ENCODE data around the gene PRODH2.
"Not testable (repeated sequence)": the region's sequence is repeated elsewhere in the genome, so short reads cannot be mapped to it uniquely, and the experiment has no call there.

PRODH2 gene

DNA sequence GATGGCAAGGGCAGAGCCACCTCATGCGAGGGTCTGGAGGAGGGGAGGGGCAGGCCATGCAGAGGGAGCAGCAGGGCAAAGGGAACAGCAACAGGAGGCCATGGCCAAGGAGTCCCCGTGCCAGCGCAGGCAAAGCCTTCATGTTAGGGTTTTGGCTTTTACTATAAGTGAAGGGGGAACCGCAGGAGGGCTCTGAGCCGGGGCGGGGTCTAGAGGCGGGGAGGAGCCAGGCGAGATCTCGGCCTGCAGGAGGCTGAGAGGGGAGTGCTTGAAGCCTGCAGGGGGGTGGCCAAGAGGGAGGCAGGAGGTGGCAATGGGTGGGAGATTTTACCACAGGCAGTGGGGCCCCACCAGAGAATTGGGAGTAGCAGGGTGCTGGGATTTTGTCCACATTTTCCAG is 31.0 kb downstream of the PRODH2 start:
- DNase-seq (ENCODE audit: low read depth in 2 of 2): no peak

DNA sequence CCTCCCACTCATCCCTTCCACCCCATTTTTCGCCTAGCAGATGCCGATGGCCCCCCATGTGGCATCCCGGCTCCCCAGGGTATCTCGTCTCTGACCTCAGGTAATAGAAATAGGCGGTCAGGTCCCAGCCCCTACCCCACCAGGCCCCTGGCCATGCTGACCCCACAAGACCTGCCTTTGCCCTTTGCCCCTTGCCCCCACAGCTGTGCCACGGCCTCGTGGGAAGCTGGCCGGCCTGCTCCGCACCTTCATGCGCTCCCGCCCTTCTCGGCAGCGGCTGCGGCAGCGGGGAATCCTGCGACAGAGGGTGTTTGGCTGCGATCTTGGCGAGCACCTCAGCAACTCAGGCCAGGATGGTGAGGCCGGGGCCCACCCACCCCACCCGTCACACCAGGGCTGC is 31.9 kb downstream of the PRODH2 start:
- no peak for DNase-seq (ENCODE audit: low read depth in 2 of 2)

DNA sequence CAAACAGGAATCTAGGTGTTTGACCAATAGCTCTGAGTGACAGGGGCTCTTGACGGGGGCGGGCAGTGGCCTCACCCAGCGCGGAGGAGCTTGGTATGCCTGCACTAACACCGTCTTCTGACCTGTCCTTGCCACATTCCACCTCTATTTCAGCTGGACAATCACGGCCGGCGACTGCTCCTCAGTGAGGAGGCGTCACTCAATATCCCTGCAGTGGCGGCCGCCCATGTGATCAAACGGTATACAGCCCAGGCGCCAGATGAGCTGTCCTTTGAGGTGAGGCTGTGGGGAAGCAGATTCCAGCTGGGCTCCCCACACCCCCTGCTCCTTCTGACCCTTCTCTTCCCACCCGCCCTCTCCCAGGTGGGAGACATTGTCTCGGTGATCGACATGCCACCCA is 32.6 kb downstream of the PRODH2 start:
- DNase-seq (ENCODE audit: low read depth in 2 of 2): no peak

DNA sequence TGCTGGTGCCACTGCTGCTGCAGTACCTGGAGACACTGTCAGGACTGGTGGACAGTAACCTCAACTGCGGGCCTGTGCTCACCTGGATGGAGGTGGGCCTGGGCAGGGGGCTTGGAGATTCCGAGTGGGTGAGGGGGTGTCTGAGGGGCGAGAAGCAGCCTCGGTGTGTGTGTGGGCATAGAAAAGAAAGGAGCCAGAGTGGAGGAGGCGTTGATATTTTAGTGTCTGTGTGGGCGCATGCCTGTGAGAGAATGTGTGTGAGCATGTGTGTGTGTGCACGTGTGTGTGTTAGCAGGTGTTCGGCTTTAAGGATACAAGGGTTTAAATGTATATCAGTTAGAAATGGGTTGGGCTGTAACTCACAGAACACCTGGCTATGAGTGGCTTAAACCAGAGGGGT is 33.6 kb downstream of the PRODH2 start:
- no peak for DNase-seq (ENCODE audit: low read depth in 2 of 2)

DNA sequence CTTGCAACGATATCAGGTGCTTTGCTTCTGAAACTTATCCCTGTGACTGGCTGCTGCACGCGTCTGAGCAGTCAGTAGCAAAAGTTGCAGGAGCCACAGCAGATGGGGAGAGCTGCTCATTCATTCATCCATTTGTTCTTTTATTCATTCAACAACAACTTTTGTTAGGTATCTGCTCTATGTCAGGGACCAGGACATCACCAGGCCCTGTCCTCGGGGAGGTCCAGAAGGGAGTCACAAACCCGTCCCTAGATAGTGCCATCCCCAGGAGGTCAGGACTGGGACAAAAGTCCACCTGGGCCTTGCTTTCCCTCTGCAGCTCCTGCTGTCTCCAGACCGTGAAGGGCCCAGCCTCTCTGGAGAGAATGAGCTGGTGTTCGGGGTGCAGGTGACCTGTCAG is 34.7 kb downstream of the PRODH2 start:
- DNase-seq (ENCODE audit: low read depth in 2 of 2): no peak

DNA sequence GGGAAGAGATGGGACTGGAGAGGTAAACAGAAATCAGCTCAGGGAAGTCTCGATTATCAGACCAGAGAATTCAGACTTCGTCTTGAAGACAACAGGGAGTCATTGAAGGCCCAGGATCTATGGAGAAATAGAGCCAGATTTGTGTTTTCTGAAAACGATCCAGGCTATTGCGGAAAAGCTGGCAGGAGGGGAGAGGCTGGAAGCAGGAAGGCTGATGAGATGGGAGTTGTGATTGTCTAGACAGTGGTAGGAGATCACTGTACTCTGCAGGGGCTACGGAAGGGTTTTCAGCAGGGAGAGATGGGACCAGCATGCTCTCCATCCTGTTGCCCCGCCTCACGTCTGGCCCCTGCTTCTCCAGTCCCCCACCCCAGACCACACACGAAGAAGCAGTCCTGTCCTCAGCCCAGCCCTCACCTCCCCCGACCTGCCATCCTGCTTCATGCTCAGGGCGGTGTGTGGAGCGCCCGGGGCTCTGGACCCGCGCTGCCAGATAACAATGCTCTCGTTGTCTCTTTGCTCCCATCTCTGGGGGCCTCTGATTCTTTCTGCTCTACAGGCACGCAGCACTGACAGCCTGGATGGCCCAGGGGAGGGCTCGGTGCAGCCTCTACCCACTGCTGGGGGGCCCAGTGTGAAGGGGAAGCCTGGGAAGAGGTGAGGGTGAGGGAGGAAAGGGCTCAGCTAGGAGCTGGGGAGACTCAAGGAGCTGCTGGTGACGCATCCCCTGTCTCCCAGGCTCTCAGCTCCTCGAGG is 35.4 kb downstream of the PRODH2 start:
- no peak for DNase-seq (ENCODE audit: low read depth in 2 of 2)

DNA sequence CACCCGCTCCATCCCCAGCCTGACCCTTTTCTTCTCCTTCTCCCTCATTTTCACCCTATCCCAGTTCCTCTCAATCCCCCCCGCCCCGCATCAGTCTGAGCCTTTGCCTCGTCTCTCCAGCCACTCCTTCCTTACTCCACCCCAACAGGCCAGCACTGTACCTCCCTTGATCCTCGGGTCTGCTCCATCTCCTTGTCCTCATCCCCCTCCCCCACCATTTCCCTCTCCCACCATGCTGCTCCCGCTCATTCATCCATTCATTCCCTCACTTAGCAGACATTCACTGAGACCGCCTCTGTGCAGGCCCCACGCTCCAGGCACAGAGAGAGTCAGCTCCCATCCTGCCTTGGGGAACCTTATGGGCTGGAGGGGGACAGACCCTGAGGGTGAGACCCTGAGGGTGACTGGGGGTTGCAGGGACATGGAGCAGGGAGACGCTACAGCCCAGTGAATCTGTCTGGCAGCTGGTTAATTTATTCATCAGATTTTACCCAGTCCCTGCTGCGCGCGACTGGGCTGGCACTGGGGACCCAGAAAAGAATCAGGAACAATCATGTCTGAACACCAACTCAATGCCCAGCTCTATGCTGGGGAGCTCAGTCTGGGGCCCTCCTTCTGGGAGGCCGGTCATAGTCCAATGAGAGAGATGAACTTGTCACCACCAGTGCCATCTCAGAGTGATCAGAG is 36.4 kb downstream of the PRODH2 start:
- DNase-seq (ENCODE audit: low read depth in 2 of 2): no peak

DNA sequence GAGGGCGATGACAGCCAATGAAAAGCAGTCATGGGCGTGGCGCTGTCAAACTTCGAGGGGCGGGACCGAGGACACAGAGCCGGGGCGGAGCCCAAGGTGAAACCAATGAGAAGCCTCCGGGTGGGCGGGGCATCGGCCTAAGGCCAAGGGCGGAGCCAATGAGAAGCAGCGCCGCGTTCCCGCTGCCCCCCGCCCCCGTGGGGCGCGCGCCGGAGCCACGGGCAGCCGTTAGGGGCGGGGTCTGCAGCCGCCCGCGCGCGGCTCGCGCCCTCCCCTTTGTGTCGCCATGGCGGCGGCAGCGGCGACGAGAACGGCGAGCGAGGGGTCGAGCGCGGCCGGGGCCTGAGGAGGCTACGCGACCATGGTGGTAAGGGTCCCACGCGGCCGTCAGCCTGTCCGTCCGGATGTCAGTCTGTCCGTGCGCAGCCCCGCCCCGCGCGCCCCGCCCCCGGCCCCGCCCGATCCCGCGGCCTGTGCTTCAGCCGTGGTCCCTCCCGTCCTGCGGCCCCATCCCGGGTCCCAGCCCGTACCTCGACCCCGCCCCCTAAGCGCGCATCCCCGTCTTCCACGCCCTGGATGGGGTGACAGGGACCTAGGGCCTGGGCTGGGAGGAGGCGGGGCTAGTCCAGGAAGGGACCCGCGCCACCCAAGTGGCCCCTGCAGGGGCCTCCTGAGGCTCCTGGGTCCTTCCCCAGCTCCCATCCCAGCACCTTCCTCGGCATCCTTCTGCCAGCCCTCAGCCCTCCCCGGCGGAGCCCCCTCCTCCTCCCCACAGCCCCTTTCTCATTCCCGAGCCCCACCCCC is 37.1 kb downstream of the PRODH2 start, which contains the start of gene ARHGAP33:
ARHGAP33 (plus strand) TSS at position 267 of the 804 bp plus-strand sequence; CDS start at position 362, 95 bp downstream.
- DNase-seq (ENCODE audit: low read depth in 2 of 2): peak; percentile 97 to 99

DNA sequence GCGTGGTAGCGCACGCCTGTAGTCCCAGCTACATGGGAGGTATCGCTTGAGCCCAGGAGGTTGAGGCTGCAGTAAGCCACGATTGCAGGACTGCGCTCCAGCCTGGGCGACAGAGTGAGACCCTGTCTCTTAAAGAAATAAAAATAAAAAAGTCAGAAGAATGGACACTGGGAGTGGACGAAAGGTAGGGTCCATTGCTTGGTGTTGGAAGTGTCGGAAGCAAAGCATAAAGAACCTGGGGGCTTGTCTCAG is 37.7 kb downstream of the PRODH2 start:
- DNase-seq (ENCODE audit: low read depth in 2 of 2): no peak

DNA sequence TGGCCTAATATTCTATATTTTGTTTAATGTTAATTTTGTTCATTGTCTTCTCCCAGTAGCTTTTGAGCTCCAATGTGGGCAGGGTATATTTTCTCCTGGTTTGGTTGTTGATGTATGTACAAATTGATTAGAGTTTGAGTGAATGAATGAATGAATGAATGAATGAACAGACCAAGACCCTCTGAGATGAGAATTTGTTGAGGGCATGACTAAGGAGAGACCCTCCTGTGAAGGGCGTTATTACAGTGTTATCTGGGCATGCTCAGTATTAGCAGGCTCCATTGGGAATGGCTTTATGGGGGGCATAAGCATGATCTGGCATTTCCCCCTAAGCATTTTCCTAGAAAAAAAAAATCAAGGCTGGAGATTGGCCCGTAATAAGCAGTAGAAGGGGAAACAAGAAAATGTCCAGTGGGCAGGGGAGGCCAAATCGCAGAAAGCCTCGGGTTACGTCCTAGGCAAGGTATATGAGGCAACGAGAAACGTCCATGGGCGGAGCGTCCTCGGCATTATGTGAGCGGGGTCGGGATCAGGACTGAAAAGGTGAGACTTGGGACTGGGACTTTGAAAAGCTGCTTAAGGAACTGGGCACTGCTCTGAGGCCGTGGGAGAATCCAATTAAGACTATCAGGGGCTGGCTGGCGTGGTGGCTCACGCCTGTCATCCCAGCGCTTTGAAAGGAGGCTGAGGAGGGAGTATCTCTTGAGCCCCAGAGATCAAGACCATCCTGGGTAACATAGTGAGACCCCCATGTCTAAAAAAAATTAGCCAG is 38.2 kb downstream of the PRODH2 start:
- DNase-seq (ENCODE audit: low read depth in 2 of 2): no peak

DNA sequence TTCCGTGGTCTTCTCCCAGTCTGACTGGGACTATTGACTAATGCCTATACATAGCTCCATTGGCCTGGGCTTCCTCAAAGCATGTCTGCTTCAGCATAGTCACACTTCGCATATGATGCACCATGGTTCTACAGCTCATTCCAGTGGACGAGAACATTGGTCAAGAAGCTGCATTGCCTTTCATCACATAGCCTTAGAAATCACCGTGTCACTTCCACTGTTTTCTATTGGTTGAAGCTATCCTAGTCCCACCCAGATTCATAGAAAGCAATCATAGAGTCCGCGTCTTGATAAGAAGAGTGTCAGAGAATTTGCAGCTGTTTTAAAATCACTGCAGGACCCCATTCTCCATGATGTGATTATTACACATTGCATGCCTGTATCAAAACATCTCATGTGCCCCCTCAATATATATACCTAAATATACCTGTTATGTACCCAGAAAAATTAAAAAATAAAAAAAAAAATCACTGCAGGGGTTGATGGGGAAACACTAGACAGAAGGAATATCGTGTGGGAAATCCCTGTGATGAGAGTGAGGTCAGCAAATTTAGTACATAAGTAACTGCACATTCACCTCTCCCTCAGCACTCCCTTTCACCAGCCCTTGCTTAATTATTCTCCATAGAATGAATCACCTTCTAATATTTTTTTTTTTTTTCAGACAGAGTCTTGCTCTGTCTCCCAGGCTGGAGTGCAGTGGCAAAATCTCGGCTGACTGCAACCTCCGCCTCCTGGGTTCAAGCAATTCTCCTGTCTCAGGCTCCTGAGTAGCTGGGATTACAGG is 39.4 kb downstream of the PRODH2 start:
- DNase-seq (ENCODE audit: low read depth in 2 of 2): no peak

DNA sequence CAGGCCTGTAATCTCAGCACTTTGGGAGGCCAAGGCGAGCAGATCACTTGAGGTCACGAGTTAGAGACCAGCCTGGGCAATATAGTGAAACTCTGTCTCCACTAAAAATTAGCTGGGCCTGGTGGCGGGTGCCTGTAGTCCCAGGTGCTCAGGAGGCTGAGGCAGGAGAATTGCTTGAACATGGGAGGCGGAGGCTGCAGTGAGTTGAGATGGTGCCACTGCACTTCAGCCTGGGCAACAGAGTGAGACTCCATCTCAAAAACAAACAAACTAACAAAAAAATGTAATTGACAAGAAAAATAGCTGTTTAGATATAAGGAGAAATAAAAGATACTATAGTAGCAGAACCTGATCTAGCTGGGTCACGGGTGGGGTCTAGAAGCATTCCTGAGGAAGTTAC is 40.3 kb downstream of the PRODH2 start:
- not testable (repeated sequence) for DNase-seq (ENCODE audit: low read depth in 2 of 2)

DNA sequence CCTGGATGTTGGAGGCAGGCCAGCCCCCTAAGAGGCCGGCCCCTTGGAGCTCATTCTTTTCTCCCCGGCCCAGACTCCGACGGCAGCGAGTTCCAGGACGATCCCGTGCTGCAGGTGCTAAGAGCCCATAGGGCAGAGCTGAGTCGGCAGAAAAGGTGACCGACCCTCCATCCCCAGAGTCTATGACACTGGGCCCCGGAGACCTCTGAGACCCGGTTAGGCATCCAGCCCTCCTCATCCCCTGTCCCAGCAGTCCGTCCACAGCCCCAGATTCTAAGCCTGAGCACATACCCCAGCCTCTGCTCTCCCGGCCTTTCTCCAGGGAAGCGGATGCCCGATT is 44.6 kb downstream of the PRODH2 start:
- no peak for DNase-seq (ENCODE audit: low read depth in 2 of 2)

DNA sequence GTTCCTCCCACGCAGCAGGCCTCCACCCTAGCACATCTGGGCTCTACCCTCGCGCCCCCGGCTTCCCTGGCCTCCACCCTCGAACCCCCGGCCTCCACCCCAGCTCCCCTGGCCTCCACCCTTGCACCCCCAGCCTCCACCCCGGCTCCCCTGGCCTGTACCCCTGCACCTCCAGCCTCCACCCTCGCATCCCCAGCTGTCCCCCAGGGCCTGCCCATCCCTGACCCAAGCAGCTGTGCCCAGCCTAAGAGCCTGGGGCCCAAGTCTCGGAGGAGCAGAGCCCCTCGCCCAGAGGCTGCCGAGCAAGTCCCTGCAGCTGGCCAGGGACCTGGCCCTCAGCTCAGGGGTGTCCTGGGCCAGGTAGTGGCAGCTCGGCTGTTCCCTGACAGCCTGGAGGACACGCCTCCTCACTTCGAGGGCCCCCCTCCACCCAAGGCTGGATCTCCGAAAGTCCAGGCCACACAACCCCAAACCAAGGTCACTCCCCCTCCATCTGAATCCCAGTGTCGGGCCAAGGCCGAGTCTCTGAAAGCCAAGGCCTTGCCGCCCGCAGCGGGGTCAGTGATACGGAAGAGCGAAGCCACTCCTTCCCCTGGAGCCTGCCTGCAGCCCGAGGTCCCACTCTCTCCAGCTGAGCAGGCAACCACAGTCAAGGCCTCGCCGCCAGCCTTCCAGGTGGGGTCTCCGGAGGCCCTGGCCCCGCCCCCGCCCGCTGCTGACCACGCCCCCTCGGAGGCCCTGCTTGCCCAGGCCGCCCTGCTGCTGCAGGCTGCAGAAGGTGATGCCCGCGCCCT is 45.2 kb downstream of the PRODH2 start:
- DNase-seq (ENCODE audit: low read depth in 2 of 2): no peak

DNA sequence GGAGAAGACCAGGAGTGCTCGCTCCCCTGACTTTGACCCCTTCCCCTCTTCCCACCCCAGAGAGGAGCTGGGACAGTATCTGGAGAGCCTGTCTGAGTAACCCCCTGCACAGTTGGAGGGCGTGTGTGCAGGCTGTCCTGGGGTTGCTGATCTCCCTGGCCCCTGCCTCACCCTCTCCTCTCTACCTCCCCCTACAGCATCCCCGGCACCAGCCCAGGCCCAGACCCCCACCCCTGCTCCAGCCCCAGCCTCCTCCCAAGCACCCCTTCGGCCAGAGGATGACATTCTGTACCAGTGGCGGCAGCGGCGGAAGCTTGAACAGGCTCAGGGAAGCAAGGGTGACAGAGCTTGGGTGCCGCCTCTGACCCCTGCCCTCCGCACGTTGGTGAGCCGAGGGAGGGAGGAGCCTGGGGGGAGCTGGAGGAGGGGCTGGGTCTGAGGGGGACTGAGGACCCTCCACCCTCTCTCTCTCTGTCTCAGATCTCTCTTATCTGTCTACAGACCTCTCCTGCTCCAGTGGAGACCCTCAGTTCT is 46.0 kb downstream of the PRODH2 start:
- no peak for DNase-seq (ENCODE audit: low read depth in 2 of 2)

DNA sequence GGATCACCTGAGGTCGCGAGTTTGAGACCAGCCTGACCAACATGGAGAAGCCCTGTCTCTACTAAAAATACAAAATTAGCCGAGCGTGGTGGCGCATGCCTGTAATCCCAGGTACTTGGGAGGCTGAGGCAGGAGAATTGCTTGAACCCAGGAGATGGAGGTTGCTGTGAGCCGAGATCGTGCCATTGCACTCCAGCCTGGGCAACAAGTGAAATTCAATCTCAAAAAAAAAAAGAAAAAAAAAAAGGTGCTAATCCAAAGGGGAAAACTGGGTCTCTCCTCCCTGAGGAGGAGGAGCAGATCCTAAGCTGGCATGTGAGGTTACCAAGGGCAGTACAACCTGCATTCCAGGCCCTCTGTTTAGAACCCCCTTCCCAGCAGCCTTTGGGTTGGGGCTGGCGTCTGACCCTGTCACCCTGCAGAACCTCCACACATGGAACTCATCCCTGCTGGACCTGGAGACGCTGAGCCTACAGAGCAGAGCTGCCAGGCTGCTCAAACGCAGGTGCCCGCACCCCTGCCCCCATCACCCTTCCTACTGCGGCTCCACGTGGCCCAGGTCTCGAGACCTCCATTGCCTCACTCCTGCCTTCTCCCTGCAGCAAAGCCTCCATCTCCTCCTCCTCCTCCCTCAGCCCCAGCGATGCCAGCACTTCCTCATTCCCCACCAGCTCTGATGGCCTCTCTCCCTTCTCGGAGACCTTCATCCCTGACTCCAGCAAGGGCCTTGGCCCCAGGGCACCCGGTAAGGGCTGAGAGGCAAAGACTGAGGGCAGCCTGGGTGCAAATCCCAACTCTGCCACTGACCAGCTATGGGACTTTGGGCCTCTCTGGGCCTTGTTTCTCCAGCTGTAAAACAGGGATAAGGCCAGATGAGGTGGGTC is 48.0 kb downstream of the PRODH2 start:
- DNase-seq (ENCODE audit: low read depth in 2 of 2): no peak

DNA sequence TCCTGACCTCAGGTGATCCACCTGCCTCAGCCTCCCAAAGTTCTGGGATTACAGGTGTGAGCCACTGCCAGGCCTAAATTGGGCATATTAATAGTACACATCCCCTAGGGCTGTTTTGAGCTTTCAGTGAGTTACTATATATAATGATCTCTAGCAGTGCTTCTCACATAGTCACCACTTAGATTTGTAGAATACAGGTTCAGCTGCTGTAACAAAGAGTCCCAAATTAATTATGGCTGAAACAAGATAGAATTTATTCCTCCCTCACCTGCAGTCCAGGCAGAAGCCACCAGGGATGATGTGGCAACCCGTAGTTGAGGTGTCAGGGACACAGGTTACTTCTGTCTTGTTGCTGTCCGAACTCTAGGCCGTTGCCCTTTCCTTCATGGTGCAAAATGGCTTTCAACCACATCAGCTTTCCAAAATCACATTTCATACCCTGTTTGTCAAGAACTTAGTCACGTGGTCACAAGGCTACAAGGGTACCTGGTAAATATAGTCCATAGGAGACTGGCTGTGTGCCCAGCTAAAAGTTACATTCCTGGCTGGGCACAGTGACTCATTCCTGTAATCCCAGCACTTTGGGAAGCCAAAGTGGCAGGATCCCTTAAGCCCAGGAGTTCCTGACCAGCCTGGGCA is 51.8 kb downstream of the PRODH2 start:
- DNase-seq (ENCODE audit: low read depth in 2 of 2): no peak

DNA sequence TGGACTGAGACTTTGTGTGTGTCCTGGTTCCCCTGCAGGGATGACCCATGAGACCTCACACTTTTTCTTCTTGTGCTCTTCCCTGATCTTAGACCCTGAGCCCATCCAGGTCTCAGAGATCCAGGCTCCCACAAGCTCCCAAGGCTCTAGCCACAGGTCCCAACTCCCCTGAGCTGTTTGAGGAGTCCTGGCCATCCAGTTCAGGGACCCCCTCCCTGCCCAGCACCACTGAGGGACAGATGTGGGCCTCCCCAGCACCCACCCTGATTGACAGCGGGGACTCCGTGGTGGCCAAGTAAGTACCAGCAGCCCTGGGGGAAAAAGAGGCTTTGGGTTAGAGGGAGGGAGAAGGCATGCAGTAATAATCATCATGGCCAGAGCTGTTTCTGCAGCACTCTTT is 52.9 kb downstream of the PRODH2 start:
- DNase-seq (ENCODE audit: low read depth in 2 of 2): no peak
